GM12875 (cell line): ENCODE data around the gene PREPL.

Source experiments
- H3K4me3 ChIP-seq: one replicate; pipeline ENCODE4 v1.5.1; 2011; ENCODE audit warnings: low read depth, low read length, control low read depth
- CTCF ChIP-seq: IDR thresholded peaks from 2 replicates; pipeline ENCODE4 v1.5.1; 2011; ENCODE audit warnings: low read depth, mild to moderate bottlenecking, control low read depth, inconsistent platforms, low read length, moderate library complexity, borderline replicate concordance; ENCODE audit not compliant: insufficient read depth

The PREPL gene

GRCh38 chr2:44273076-44273475, 88.2 kb downstream of the PREPL start:
- no peak for TF ChIP-seq CTCF
- no peak overlapping the region for H3K4me3 ChIP-seq

- TF ChIP-seq CTCF, result no peak
- H3K4me3 ChIP-seq, result no peak overlapping the region
Measured at GRCh38 chr2:44271296-44271695, 90.0 kb downstream of the PREPL start.

DNA sequence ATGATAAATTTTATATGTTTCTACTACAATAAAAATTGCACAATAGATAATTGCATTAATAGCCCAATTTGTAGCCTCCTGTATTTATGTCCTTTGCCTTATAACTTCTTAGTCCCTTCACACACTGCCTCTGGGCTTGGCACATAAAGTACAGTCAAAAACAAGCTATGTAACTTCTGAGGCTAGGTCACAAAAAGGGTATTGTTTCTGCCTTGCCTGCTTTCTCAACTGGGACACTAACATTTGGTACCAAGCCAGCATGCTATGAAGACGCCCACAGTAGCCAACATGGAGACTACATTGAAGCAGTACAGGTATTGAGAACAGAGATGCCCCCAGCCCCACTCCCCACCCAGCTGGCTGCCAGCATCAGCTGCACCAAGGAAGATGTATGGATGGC, 91.5 kb downstream of the PREPL start:
- TF ChIP-seq CTCF, result no peak
- H3K4me3 ChIP-seq, result no peak overlapping the region

GRCh38 chr2:44267796-44268648, 93.3 kb downstream of the PREPL start:
- H3K4me3 ChIP-seq, result no peak overlapping the region
- no peak for TF ChIP-seq CTCF
